Measurements from ENCODE around the gene RHOV. TPM values are rescaled to one million over a fixed set of nuclear protein-coding genes. Genes with fewer than 3 reads are reported as not detected.

RHOV gene
- total RNA-seq, 1 donor = not detected

DNA sequence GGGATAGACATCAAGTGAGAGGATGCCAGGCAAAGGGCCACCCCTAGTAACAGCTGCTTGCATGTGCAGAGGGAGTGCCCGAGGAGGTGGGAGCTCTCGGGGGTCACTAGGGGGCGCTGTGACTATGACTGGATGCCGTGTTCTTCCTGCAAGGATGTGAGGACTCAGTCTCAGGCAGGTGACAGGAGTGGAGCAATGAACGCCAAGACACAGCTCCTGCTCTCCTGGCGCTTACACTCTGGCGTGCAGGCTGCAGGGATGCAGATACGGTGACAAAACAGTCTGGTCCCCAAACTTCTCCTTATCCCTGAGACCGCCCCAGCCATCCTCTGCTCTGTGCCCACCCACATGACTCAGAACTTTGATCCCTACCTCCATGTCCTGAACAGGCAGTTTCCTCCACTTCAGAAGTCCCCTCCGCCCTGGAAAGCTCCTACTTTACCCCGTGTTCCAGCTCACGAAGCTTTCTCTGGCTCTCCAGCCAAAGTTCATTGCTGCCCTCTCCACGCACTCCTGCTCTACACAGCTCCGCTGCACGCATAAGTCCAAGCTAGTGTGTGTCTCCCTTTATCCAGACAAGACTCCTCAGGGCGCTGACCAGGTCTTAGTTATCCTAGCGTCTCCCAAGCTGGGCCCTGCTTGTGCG lies 14.7 kb downstream of the RHOV start:
- DNase-seq (ENCODE audit: low read depth) = peak; percentile 70
- no peak overlapping the region for H3K4me3 ChIP-seq (ENCODE audit: low read depth, low read length)
- TF ChIP-seq, protein P1, sequence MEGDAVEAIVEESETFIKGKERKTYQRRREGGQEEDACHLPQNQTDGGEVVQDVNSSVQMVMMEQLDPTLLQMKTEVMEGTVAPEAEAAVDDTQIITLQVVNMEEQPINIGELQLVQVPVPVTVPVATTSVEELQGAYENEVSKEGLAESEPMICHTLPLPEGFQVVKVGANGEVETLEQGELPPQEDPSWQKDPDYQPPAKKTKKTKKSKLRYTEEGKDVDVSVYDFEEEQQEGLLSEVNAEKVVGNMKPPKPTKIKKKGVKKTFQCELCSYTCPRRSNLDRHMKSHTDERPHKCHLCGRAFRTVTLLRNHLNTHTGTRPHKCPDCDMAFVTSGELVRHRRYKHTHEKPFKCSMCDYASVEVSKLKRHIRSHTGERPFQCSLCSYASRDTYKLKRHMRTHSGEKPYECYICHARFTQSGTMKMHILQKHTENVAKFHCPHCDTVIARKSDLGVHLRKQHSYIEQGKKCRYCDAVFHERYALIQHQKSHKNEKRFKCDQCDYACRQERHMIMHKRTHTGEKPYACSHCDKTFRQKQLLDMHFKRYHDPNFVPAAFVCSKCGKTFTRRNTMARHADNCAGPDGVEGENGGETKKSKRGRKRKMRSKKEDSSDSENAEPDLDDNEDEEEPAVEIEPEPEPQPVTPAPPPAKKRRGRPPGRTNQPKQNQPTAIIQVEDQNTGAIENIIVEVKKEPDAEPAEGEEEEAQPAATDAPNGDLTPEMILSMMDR (IDR thresholded peaks at IDR 0.05; ENCODE audit: insufficient read depth, low read length) = peak; percentile 87

DNA sequence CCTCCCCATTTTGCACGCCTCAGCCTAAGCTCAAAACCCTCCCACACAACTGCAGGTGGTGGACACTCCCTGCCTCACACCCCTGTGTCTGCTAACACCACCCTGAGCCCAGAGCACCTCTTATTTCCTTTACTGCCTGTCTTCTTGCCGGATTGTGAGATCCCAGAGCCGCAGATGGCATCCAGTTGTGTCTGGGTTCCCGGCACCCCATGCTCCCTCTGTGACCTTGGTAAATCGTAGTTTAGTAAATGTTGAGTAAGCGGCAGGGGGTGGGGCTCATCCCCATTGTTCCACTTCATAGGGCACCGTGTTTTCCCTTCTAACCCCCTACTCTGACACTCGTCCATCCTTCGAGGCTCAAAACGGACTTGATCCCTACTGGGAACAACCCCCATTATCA lies 15.3 kb downstream of the RHOV start:
- DNase-seq (ENCODE audit: low read depth) = no peak
- H3K4me3 ChIP-seq (ENCODE audit: low read depth, low read length) = no peak overlapping the region
- TF ChIP-seq, protein P1 (IDR thresholded peaks at IDR 0.05; ENCODE audit: insufficient read depth, low read length) = no peak

DNA sequence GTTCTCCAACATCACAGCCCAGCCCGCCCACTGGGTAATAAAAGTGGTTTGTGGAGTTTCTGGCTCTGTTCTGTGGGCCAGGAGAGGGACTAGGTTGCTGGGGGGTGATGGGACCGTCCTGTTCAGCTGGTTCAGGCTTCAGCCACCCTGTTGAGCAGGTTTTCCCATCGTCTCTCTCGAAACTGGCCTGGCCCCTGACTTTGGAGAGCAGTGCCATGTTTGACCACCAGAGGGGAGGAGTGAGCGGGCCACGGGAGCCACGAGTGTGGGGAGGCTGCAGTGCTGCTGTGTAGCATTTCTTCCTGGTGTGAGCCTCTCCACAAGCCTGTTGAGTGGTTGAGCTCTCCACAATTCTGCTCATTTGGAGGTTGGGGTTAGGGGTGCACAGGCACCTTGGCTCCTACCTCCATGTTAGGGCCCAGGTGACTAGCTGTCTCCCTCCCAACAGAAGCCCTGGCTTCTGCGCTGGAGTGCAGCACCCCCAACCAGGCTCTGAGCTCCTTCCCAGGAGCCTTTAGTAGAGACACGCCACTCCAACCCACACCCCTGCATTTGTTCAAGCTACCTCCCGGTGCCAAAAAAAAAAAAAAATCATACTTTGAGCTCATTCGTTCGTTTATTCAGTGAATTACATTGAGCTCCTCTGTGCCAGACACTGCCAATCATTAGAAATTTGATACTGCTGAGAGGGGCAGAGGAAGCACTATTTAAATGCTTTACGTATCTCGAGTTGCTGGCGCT lies 16.3 kb downstream of the RHOV start:
- DNase-seq (ENCODE audit: low read depth) = peak; percentile 67
- no peak overlapping the region for H3K4me3 ChIP-seq (ENCODE audit: low read depth, low read length)
- TF ChIP-seq, protein P1 (IDR thresholded peaks at IDR 0.05; ENCODE audit: insufficient read depth, low read length) = peak; percentile 99

DNA sequence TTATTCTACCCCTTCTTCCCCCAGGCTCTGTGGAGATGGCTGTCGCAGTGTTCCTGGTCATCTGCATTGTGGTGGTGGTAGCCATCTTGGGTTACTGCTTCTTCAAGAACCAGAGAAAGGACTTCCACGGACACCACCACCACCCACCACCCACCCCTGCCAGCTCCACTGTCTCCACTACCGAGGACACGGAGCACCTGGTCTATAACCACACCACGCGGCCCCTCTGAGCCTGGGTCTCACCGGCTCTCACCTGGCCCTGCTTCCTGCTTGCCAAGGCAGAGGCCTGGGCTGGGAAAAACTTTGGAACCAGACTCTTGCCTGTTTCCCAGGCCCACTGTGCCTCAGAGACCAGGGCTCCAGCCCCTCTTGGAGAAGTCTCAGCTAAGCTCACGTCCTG lies 17.3 kb downstream of the RHOV start:
- TF ChIP-seq, protein P1 (IDR thresholded peaks at IDR 0.05; ENCODE audit: insufficient read depth, low read length) = no peak
- H3K4me3 ChIP-seq (ENCODE audit: low read depth, low read length) = no peak overlapping the region
- no peak for DNase-seq (ENCODE audit: low read depth)

DNA sequence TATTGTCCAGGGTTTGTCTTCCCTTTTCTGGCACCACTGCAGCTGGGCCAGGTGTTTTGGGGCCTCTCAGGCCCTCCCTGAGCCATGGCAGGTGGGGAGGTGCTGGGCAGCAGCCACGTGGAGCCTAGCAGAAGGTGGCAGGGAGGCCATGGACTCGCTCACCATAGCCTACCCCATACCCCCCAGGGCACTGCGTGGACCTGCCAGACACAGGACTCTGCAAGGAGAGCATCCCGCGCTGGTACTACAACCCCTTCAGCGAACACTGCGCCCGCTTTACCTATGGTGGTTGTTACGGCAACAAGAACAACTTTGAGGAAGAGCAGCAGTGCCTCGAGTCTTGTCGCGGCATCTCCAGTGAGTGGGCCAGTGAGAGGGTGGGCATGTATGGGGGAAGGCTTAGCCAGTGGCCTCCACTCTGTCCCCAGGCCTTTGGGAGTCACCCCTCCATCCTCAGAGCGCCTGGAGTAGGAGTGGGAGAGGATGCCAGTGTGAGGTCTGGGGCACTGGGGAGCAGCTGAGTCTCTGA lies 18.3 kb downstream of the RHOV start:
- DNase-seq (ENCODE audit: low read depth) = no peak
- TF ChIP-seq, protein P1 (IDR thresholded peaks at IDR 0.05; ENCODE audit: insufficient read depth, low read length) = no peak
- no peak overlapping the region for H3K4me3 ChIP-seq (ENCODE audit: low read depth, low read length)

DNA sequence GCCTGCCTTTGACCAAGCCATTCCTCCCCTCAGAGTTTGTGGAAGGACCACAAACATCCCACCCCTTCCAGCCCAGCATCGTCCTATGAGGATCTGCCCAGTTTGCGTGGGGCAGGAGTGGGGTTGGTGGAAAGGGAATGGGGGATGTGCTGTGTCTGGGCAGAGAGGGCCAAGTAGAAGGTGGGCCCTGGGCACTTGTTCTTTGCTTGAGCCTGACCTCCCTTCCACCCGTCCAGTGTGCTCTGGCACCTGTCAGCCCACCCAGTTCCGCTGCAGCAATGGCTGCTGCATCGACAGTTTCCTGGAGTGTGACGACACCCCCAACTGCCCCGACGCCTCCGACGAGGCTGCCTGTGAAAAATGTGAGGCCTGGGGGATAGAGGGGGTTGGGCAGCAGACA lies 19.9 kb downstream of the RHOV start:
- DNase-seq (ENCODE audit: low read depth) = no peak
- TF ChIP-seq, protein P1 (IDR thresholded peaks at IDR 0.05; ENCODE audit: insufficient read depth, low read length) = no peak
- no peak overlapping the region for H3K4me3 ChIP-seq (ENCODE audit: low read depth, low read length)

Measured in fibroblast of the aortic adventitia (primary cell).